ENCODE results near the gene LMBR1L. TPM values are rescaled to one million over a fixed set of nuclear protein-coding genes. Genes with fewer than 3 reads are reported as not detected.
A peak's percentile ranks its signal among the peaks of the same experiment; 100 is the strongest.

The LMBR1L gene
- total RNA-seq, 1 experiment from 2014 or later = 55.1 TPM

DNA sequence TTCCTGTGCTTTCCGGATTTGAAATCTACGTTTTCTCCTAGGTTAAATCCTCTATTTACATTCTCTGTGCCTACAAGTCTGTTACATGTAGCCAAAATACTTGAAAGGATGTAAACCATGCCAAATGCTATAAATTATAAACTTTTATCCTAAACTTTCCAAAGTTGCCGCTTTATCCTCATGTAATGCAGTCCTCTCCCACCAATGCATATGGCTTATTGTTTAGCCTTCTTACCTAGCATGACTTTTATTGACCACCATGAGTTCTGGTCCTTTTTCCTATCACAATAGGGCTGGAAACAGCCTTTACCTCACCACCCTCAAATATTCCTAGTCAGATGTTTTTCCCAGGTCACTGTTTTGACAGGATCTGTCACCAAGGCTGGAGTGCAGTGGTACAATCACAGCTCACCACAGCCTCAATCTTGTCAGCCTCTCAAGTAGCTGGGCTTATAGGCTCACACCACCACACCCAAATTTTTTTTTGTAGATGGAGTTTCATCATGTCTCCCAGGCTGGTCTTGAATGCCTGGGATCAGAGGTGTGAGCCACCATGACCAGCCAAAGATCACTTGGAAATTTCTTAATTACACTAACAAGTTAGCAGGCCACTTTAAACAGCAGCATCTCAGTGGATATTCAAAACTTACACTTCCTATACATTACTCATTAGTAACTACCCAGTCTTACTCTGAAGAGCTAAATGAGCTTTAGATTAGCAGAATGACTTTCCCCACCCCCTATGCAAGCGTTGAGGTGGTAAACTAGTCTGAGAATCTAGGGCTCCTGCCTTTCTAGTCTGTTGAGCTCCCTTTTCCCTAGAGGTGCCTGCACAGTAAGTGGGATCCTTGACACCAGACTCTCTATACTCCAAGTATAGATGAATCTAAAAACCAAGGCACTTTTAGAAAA lies 16.5 kb upstream of the LMBR1L start:
- DNase-seq = no peak

More for the DNA sequence above, 16.5 kb upstream of the LMBR1L start:
- Histone ChIP-seq H3K4me1 (ENCODE audit: insufficient read depth, low read length) (peaks cover 2% of the 10 kb centered on the region; the same call in 1 of the 2 replicates), H3K27me3 (ENCODE audit: insufficient read depth, low read length) (no peaks in the 10 kb centered on the region), H2BK120ac (ENCODE audit: low read depth, low read length, poor library complexity, severe bottlenecking) (no peak overlapping the region), H2BK20ac (ENCODE audit: low read depth, low read length, poor library complexity, severe bottlenecking) (no peak overlapping the region), H4K5ac (ENCODE audit: insufficient read length, low read depth, low read length) (no peak overlapping the region), H4K8ac (replicated peaks; ENCODE audit: insufficient read length, low read depth, low read length) (no peak overlapping the region), H3K27ac (ENCODE audit: insufficient read length, low read depth, low read length) (no peak overlapping the region), H3K56ac (ENCODE audit: insufficient read length, low read depth, low read length) (no peak overlapping the region), H4K20me1 (ENCODE audit: control insufficient read depth, insufficient read depth, insufficient read length) (no peaks in the 10 kb centered on the region), H2AK5ac (ENCODE audit: insufficient read length, low read length) (no peak overlapping the region), H3K9me3 (ENCODE audit: control insufficient read depth, low read depth, low read length) (no peaks in the 10 kb centered on the region), H3K23ac (ENCODE audit: insufficient read length, low read depth, low read length) (no peak overlapping the region), H3K9ac (ENCODE audit: extremely low read depth, insufficient read length, low read length) (no peak overlapping the region), H2BK12ac (ENCODE audit: insufficient read length, low read depth, low read length) (no peak overlapping the region), H2BK15ac (ENCODE audit: low read depth, low read length) (no peak overlapping the region), H3T11ph (ENCODE audit: low read length) (no peak overlapping the region), H4K91ac (ENCODE audit: insufficient read length, low read depth, low read length) (no peak overlapping the region), H3K4ac (ENCODE audit: low read depth, low read length) (no peak overlapping the region), H3K79me2 (ENCODE audit: insufficient read depth, low read length) (no peaks in the 10 kb centered on the region; the same call in 1 of the 2 replicates), H3K79me1 (ENCODE audit: insufficient read depth, low read depth, low read length, poor library complexity, severe bottlenecking) (peaks cover 3% of the 10 kb centered on the region), H3K4me2 (ENCODE audit: insufficient read depth, insufficient read length, low read length) (no peak overlapping the region), H3K18ac (ENCODE audit: insufficient read length, low read depth, low read length) (no peak overlapping the region), H3K14ac (ENCODE audit: insufficient read depth, low read length) (no peak overlapping the region), H2BK5ac (ENCODE audit: insufficient read length, low read length) (no peak overlapping the region), H3K23me2 (ENCODE audit: insufficient read length, low read depth, low read length, poor library complexity, severe bottlenecking) (peaks cover 8% of the 10 kb centered on the region), H2AFZ (ENCODE audit: low read length) (no peak overlapping the region)
- Mint-ChIP-seq H3K27me3 (ENCODE audit: low read depth) (no peaks in the 10 kb centered on the region; the same call in 1 of the 2 replicates), H3K4me3 (peak overlapping the region in 1 of 2 experiments; percentile 35; a peak in 2 of 5 replicates), H3K4me1 (peaks cover 9 to 16% of the 10 kb centered on the region in 2 experiments), H3K36me3 (ENCODE audit: insufficient read depth in 1 of 3, low read depth in 3 of 3) (peaks cover 31 to 45% (median 40%) of the 10 kb centered on the region in 3 experiments), H3K9me3 (no peaks in the 10 kb centered on the region), H3K27ac (peak overlapping the region in 1 of 3 experiments; percentile 91; a peak in 2 of 7 replicates)
- TF ChIP-seq, protein P1, sequence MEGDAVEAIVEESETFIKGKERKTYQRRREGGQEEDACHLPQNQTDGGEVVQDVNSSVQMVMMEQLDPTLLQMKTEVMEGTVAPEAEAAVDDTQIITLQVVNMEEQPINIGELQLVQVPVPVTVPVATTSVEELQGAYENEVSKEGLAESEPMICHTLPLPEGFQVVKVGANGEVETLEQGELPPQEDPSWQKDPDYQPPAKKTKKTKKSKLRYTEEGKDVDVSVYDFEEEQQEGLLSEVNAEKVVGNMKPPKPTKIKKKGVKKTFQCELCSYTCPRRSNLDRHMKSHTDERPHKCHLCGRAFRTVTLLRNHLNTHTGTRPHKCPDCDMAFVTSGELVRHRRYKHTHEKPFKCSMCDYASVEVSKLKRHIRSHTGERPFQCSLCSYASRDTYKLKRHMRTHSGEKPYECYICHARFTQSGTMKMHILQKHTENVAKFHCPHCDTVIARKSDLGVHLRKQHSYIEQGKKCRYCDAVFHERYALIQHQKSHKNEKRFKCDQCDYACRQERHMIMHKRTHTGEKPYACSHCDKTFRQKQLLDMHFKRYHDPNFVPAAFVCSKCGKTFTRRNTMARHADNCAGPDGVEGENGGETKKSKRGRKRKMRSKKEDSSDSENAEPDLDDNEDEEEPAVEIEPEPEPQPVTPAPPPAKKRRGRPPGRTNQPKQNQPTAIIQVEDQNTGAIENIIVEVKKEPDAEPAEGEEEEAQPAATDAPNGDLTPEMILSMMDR (conservative IDR thresholded peaks at IDR 0.05) = no peak
- WGBS (ENCODE audit: extremely low coverage, insufficient read length, low lambda C conversion rate) = no CpG with 5 or more reads among the region's 4 CpGs

Data from H9 (cell line).